MCF 10A (cell line): ENCODE data around the gene TCERG1L. TPM values are rescaled to one million over a fixed set of nuclear protein-coding genes. Genes with fewer than 3 reads are reported as not detected.

Experiments used
- BruUV-seq: library from RNA; stranded (reverse); fragments of 400-500 nt; replicated peaks from 2 replicates; lab custom pipeline; 2021; lab: Mats Ljungman, UMichigan
- CTCF ChIA-PET: fragments of 300-600 bp; sonication (Branson Sonifier 250); formaldehyde crosslinking; extraction: SDS; loops from one replicate; lab custom pipeline; 2021; ENCODE audit warnings: antibody characterized with exemption, inconsistent platforms; lab: Yijun Ruan, JAX
- POLR2A ChIA-PET: fragments of 300-600, 350-650 bp; sonication (Branson Sonifier 250); formaldehyde crosslinking; extraction: SDS; loops from one replicate; lab custom pipeline; 2020; ENCODE audit warnings: antibody characterized with exemption, inconsistent platforms; lab: Yijun Ruan, JAX
- DNase-seq: peaks from one replicate; pipeline ENCODE4 v3.0.0-alpha.2; 2018; ENCODE audit not compliant: unreplicated experiment
- H3K27ac Mint-ChIP-seq: one replicate; pipeline ENCODE4 v1.8.0; 2022; ENCODE audit warnings: mild to moderate bottlenecking, low read depth, mixed read lengths; ENCODE audit not compliant: unreplicated experiment
- H3K27me3 Mint-ChIP-seq: one replicate; pipeline ENCODE4 v1.8.0; 2022; ENCODE audit warnings: mixed read lengths; ENCODE audit not compliant: insufficient read depth, unreplicated experiment
- H3K36me3 Mint-ChIP-seq: one replicate; pipeline ENCODE4 v1.8.0; 2022; ENCODE audit warnings: mild to moderate bottlenecking, moderate library complexity, mixed read lengths; ENCODE audit not compliant: insufficient read depth, unreplicated experiment
- H3K4me1 Mint-ChIP-seq: one replicate; pipeline ENCODE4 v1.8.0; 2022; ENCODE audit warnings: mixed read lengths; ENCODE audit not compliant: insufficient read depth, unreplicated experiment
- H3K4me3 Mint-ChIP-seq: one replicate; pipeline ENCODE4 v1.8.0; 2022; ENCODE audit warnings: mild to moderate bottlenecking, moderate library complexity, mixed read lengths; ENCODE audit not compliant: unreplicated experiment
- H3K9me3 Mint-ChIP-seq: one replicate; pipeline ENCODE4 v1.8.0; 2022; ENCODE audit warnings: mixed read lengths; ENCODE audit not compliant: unreplicated experiment
- CTCF ChIP-seq: fragments of 200-600 bp; IDR thresholded peaks from one replicate; pipeline ENCODE4 v1.8.0; 2022; ENCODE audit warnings: antibody characterized with exemption, mild to moderate bottlenecking; ENCODE audit not compliant: unreplicated experiment
- intact Hi-C: fragments of 100-400 bp; cut with micrococcal nuclease; formaldehyde crosslinking; loops from 2 replicates; pipeline ENCODE4 v1.14.1; 2022
- total RNA-seq: library from RNA; stranded (reverse); gene quantifications from 2 replicates; pipeline ENCODE4 v1.2.3, GENCODE V29; 2022

TCERG1L gene
- total RNA-seq, 1 experiment from 2014 or later: not detected

- Mint-ChIP-seq H3K27me3 (no peaks in the 10 kb centered on the region), H3K4me1 (no peaks in the 10 kb centered on the region), H3K36me3 (no peaks in the 10 kb centered on the region), H3K27ac (no peak overlapping the region), H3K4me3 (no peak overlapping the region), H3K9me3 (peaks cover 23% of the 10 kb centered on the region)
- POLR2A ChIA-PET: no interaction called here
- intact Hi-C loops: no loop called here
- CTCF ChIA-PET: no interaction called here
- no TSS peak for BruUV-seq
- TF ChIP-seq CTCF: no peak
- DNase-seq: no peak
Measured at GRCh38 chr10:131055437-131055836, 256.1 kb downstream of the TCERG1L start.

GRCh38 chr10:131053192-131053591 lies 258.3 kb downstream of the TCERG1L start:
- intact Hi-C loops: no loop called here
- no peak for DNase-seq
- CTCF ChIA-PET: no interaction called here
- BruUV-seq: no TSS peak
- Mint-ChIP-seq H3K27me3 (no peaks in the 10 kb centered on the region), H3K4me3 (no peak overlapping the region), H3K9me3 (peaks cover 22% of the 10 kb centered on the region), H3K4me1 (no peaks in the 10 kb centered on the region), H3K27ac (no peak overlapping the region), H3K36me3 (no peaks in the 10 kb centered on the region)
- POLR2A ChIA-PET: interaction anchor here (0.6 kb wide), 1 partner anchor 48 kb away, joined by 3 read pairs; no protein-coding TSS in a partner anchor
- no peak for TF ChIP-seq CTCF

- H3K27ac Mint-ChIP-seq: no peak overlapping the region
- ChIA-PET CTCF (no interaction called here), POLR2A (no interaction called here)
- BruUV-seq: no TSS peak
- H3K27me3 Mint-ChIP-seq: no peaks in the 10 kb centered on the region
- intact Hi-C loops: no loop called here
- H3K36me3 Mint-ChIP-seq: no peaks in the 10 kb centered on the region
- no peak for TF ChIP-seq CTCF
- H3K9me3 Mint-ChIP-seq: peaks cover 18% of the 10 kb centered on the region
- H3K4me1 Mint-ChIP-seq: no peaks in the 10 kb centered on the region
- no peak for DNase-seq
- no peak overlapping the region for H3K4me3 Mint-ChIP-seq
Measured at GRCh38 chr10:131050162-131050766, 261.3 kb downstream of the TCERG1L start.

- Mint-ChIP-seq H3K9me3 (peaks cover 18% of the 10 kb centered on the region), H3K4me3 (no peak overlapping the region), H3K27me3 (no peaks in the 10 kb centered on the region), H3K36me3 (no peaks in the 10 kb centered on the region), H3K4me1 (no peaks in the 10 kb centered on the region), H3K27ac (no peak overlapping the region)
- TF ChIP-seq CTCF: no peak
- intact Hi-C loops: no loop called here
- no TSS peak for BruUV-seq
- ChIA-PET CTCF (interaction anchor here (0.9 kb wide), 1 partner anchor 737 kb away, joined by 3 read pairs; no protein-coding TSS in a partner anchor), POLR2A (no interaction called here)
- no peak for DNase-seq
Measured at GRCh38 chr10:131049016-131049415, 262.5 kb downstream of the TCERG1L start.
